ENCODE data around the gene NPLOC4. TPM values are rescaled to one million over a fixed set of nuclear protein-coding genes. Genes with fewer than 3 reads are reported as not detected.
A peak's percentile ranks its signal among the peaks of the same experiment; 100 is the strongest.

Gene NPLOC4
- total and polyA plus RNA-seq, 9 donors: 24.4 to 84.8 (median 56.3) TPM

DNA sequence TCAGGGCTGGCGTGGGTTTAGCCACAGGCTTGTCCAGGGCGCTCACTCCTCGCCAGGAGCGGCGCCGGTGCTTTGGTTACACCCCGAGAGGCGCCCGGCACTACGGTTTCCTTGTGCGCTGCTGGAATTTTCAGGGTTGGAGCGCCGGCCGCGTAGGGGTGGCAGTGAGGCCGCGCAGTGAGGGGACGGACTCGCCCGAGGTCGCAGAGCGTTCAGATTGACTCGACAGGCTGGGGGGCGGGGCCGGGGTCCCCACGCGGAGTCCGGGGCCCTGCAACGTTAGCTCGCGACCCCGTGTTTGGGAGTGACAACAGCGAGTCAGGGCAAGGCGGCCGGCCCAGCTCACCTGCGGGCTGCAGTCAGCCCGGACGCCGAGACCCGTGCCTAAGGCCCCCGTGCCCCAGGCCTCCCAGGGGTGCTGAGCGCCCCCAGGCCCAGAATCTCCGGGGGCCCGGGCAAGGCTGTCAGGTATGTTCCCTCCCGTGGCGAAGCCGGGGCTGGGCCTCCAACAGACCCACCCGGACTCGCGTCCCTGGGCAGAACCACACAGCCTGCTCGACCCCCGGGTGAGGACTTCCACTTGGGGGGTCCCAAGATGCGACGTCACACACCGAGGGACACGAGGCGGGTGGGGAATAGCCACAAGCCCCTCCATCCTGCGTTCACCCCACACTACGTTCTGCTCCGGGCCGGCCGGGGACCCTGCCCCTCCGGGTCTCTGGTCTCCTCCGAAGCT lies 123.0 kb downstream of the NPLOC4 start:
- peak; percentile 61 to 81 (median 70) for DNase-seq
- H3K9me3 ChIP-seq: no peaks in the 10 kb centered on the region
- intact Hi-C loops (cut with DNase I): loop anchor here in 2 of 4 donors (5.0 kb wide), 2 partner anchors 112 to 117 kb away; partner anchors contain the start of gene BAHCC1 (in 1 of the 2)
- no peaks in the 10 kb centered on the region for H3K27me3 ChIP-seq
- H3K4me3 ChIP-seq: peak overlapping the region; percentile 93
- TF ChIP-seq, protein P1, sequence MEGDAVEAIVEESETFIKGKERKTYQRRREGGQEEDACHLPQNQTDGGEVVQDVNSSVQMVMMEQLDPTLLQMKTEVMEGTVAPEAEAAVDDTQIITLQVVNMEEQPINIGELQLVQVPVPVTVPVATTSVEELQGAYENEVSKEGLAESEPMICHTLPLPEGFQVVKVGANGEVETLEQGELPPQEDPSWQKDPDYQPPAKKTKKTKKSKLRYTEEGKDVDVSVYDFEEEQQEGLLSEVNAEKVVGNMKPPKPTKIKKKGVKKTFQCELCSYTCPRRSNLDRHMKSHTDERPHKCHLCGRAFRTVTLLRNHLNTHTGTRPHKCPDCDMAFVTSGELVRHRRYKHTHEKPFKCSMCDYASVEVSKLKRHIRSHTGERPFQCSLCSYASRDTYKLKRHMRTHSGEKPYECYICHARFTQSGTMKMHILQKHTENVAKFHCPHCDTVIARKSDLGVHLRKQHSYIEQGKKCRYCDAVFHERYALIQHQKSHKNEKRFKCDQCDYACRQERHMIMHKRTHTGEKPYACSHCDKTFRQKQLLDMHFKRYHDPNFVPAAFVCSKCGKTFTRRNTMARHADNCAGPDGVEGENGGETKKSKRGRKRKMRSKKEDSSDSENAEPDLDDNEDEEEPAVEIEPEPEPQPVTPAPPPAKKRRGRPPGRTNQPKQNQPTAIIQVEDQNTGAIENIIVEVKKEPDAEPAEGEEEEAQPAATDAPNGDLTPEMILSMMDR (IDR thresholded peaks at IDR 0.05): no peak
- TF ChIP-seq POLR2A (IDR thresholded peaks at IDR 0.05): no peak
- no peak for TF ChIP-seq EP300 (IDR thresholded peaks at IDR 0.05)
- peaks cover 13% of the 10 kb centered on the region for H3K4me1 ChIP-seq (ENCODE audit: insufficient read depth)
- H3K27ac ChIP-seq: peak overlapping the region; percentile 98 to 100
- WGBS, 3 donors: 0 to 1% (median 1%) methylated on average over 60 to 64 of the region's 64 CpGs
- no peaks in the 10 kb centered on the region for H3K36me3 ChIP-seq

DNA sequence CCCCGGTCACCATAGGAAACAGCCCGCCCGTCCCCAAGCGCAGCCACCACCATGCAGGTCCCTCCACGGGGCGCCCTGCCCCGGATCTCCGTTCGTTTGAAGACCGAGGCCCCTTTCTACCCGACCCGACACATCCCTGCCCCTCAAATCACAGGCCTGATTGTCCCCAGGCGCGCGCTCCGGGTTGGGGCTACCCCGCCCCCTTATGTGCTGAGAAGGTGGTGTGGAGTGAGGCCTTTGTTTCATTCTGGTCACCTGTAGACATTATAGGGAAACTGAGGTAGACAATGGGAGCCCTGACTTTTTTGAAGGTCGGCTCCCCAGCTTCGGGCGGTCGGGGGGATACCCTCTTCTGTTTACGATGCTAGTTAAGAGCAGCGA lies 123.5 kb downstream of the NPLOC4 start:
- DNase-seq: peak; percentile 67 to 79 (median 74)
- 0 to 1% (median 1%) methylated on average over 20 to 23 of the region's 23 CpGs for WGBS, 3 donors
- Histone ChIP-seq H3K27me3 (no peaks in the 10 kb centered on the region), H3K9me3 (no peaks in the 10 kb centered on the region), H3K27ac (peak overlapping the region; percentile 98 to 100), H3K36me3 (no peaks in the 10 kb centered on the region), H3K4me1 (ENCODE audit: insufficient read depth) (peaks cover 14% of the 10 kb centered on the region), H3K4me3 (peak overlapping the region; percentile 93)
- intact Hi-C loops (cut with DNase I): loop anchor here in 2 of 4 donors (5.0 kb wide), 2 partner anchors 111 to 116 kb away; partner anchors contain the start of gene BAHCC1 (in 1 of the 2)
- TF ChIP-seq EP300 (IDR thresholded peaks at IDR 0.05) (no peak), POLR2A (IDR thresholded peaks at IDR 0.05) (no peak)
- TF ChIP-seq, protein P1 (IDR thresholded peaks at IDR 0.05): no peak

DNA sequence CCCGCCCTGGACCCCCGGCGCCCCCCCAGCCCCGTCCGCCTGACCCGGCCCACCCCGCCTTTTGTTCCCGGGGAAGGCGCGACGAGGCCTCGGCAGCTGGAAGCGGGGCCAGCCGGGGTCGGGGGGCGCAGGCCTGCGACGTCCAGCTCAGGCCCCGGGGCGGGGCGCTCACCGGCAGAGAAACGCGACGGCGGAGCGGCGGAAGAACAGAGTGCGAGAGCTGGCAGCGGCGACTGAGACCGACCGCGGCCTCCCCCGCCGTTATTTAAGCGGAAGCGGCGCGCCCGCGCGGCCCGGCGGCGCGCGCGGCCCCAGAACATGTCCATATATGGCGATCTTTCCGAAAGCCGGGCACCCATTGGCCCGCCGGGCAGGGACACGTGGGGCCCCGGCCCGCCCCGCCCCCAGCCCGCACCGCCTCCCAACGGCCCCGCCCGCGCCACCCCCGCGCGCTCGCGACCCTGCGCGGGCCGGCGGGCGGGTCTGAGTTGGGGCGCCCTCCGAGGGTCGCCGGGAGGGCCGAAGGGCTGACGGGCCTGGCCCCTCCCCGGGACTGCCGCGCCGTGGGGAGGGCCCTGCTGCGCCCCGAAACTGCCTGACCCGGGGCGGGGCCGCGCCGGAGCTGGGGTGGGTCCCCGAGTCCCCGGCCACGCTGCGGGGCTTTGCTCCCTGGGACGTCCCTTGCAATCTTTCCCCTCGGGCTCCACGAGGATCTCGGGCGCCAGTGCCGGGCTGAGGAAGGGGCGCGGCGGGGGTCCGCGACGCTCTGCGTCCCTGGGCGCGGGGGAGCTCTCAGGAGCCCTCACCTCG lies 124.1 kb downstream of the NPLOC4 start, which contains the start of gene ACTG1:
Gene ACTG1, minus strand, starts transcription at position 238 of the 810 bp plus-strand sequence. CDS start 445 bp downstream, outside the sequence.
- Histone ChIP-seq H3K4me3 (peak within 1 kb of the TSS; percentile 93), H3K27ac (peak within 1 kb of the TSS; percentile 98 to 100), H3K4me1 (ENCODE audit: insufficient read depth) (peaks cover 14% of the 10 kb centered on the region), H3K36me3 (no peaks in the 10 kb centered on the region), H3K27me3 (no peaks in the 10 kb centered on the region), H3K9me3 (no peaks in the 10 kb centered on the region)
- intact Hi-C loops (cut with DNase I): loop anchor here in 2 of 4 donors (5.0 kb wide), 2 partner anchors 110 to 115 kb away; partner anchors contain the start of gene BAHCC1 (in 1 of the 2)
- peak; percentile 94 to 97 (median 95) for DNase-seq
- TF ChIP-seq EP300 (IDR thresholded peaks at IDR 0.05) (no peak), POLR2A (IDR thresholded peaks at IDR 0.05) (peak; percentile 77)
- TF ChIP-seq, protein P1 (IDR thresholded peaks at IDR 0.05): no peak
- 1% methylated on average over 32 to 111 of the region's 111 CpGs for WGBS, 3 donors
